ENCODE data around the gene MYLK4.

MYLK4 gene

DNA sequence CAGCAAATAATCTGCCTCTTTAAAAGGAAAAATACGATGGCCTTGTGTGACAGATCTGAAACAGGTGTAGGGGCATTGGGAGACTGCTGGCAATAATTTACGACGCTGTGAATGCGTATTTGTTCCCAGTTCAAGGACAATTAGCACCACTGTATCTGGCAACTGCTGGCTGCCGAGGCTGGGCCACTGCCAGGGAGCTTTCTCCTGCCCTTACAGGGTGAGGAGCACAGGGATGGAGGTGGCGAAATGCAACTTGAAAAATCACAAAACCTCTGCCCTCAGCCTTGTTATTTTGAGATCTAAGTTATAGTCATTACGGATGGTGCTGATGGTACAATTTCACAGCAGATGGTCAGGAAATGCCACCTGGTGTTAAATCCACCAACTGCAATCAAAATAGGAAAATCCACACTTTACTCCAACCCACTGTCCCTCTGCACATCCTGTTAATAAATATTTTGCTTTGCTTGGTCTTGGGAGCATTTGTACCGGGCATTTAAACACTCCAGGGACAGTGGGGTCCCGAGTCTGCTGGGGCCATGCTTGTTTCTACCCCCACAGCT, 6.4 kb downstream of the MYLK4 start:
- Histone ChIP-seq H3K27me3 (ENCODE audit: control insufficient read depth in 1 of 2, insufficient read depth in 2 of 2, low read length in 2 of 2) (no peaks in the 10 kb centered on the region), H3K4me1 (ENCODE audit: control insufficient read depth, insufficient read depth, low read length) (peaks cover 6% of the 10 kb centered on the region), H3K9ac (ENCODE audit: low read length in 2 of 2) (no peak overlapping the region), H3K27ac (ENCODE audit: low read length) (no peak overlapping the region), H3K4me3 (ENCODE audit: low read length in 2 of 2) (peak overlapping the region in 1 of 2 donors; percentile 8), H3K9me3 (ENCODE audit: control insufficient read depth in 2 of 2, low read length in 2 of 2) (no peaks in the 10 kb centered on the region), H3K36me3 (ENCODE audit: control insufficient read depth in 2 of 2, insufficient read depth in 2 of 2, low read length in 2 of 2) (no peaks in the 10 kb centered on the region)

DNA sequence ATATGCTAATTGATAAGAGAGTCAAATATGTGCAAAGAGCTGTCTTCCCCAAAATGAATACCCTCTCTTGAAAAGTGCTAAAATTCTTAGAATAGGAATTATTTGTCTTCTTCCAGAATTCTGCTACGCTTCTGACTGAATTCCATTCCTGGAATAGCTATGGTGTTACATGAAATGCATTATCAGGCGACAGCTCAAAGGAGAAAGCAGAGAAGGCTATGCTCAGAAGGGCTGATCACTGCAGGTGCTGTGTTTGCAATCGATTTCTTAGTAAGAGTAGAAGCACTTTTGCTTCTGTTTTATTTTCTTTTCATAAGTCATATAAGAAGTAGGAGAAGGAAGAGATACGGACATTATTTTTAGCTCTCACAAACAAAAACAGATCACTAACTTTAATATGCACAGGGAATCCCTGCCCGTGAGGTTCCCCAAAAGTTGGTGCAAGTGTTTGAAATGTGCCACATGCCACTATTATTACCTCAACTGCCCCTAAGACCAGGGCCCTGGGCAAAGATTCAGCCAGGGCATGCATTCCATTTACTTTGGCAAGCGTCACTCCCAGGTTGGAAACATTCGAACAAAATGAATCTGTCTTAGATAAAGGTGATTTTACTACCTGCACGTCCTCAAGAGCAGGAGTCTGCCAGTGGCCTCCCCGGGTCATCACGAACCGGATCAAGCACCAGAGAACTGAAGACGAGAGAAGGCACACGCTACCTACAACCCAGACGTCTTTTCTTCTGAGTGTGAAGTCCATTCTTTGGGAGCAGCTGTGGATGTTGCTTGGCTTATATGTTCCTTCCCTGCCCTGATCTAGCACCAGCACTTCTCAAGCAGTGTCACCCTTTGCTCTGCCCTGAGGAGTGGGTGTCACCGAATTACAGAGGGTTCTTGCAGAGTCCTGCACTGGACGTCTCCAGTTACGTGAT, 7.2 kb downstream of the MYLK4 start:
- Histone ChIP-seq H3K4me1 (ENCODE audit: control insufficient read depth, insufficient read depth, low read length) (peaks cover 6% of the 10 kb centered on the region), H3K9me3 (ENCODE audit: control insufficient read depth in 2 of 2, low read length in 2 of 2) (no peaks in the 10 kb centered on the region), H3K27me3 (ENCODE audit: control insufficient read depth in 1 of 2, insufficient read depth in 2 of 2, low read length in 2 of 2) (no peaks in the 10 kb centered on the region), H3K27ac (ENCODE audit: low read length) (no peak overlapping the region), H3K4me3 (ENCODE audit: low read length in 2 of 2) (peak overlapping the region in 1 of 2 donors; percentile 8), H3K36me3 (ENCODE audit: control insufficient read depth in 2 of 2, insufficient read depth in 2 of 2, low read length in 2 of 2) (no peaks in the 10 kb centered on the region), H3K9ac (ENCODE audit: low read length in 2 of 2) (no peak overlapping the region)

DNA sequence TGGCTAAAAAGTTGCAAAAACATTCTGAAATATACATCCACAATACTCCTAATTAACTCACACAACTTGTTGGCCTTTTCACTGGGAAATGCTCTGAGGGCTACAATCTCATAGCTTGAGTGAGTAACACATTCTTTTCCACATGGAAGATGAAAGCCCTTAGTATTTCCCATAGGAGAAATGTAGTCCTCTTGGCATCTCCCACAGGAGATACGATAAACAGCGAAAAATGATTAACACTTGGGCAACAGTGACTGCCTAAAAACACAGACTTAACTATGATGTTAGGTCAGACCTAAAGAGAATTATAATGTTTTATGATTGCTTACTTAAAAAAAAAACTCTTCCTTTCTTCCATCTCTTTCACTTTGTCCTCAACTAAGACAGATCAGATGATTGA, 9.0 kb downstream of the MYLK4 start:
- Histone ChIP-seq H3K27me3 (ENCODE audit: control insufficient read depth in 1 of 2, insufficient read depth in 2 of 2, low read length in 2 of 2) (no peaks in the 10 kb centered on the region), H3K4me3 (ENCODE audit: low read length in 2 of 2) (no peak overlapping the region), H3K27ac (ENCODE audit: low read length) (no peak overlapping the region), H3K4me1 (ENCODE audit: control insufficient read depth, insufficient read depth, low read length) (peaks cover 6% of the 10 kb centered on the region), H3K9me3 (ENCODE audit: control insufficient read depth in 2 of 2, low read length in 2 of 2) (no peaks in the 10 kb centered on the region), H3K9ac (ENCODE audit: low read length in 2 of 2) (no peak overlapping the region), H3K36me3 (ENCODE audit: control insufficient read depth in 2 of 2, insufficient read depth in 2 of 2, low read length in 2 of 2) (no peaks in the 10 kb centered on the region)

DNA sequence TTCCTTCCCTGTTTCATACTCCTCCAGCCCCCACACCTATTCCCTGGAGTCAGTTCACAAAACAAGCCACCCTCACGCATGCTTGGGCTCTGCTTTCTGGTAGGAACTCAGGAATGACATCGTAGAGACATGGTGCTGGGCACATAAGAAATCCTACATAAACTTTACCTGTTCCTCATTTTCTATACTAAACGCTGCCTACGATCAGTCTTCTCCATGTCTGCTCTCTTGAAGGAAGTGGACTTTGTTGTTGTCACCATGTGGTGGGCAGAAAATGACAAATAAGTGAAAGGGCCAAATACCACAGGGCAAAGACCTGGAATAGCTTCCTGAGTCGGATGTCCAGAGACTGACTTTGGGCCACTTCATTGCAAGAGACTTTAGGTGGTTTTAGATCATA, 10.1 kb downstream of the MYLK4 start:
- Histone ChIP-seq H3K27ac (ENCODE audit: low read length) (no peak overlapping the region), H3K9me3 (ENCODE audit: control insufficient read depth in 2 of 2, low read length in 2 of 2) (no peaks in the 10 kb centered on the region), H3K4me1 (ENCODE audit: control insufficient read depth, insufficient read depth, low read length) (peaks cover 6% of the 10 kb centered on the region), H3K4me3 (ENCODE audit: low read length in 2 of 2) (no peak overlapping the region), H3K9ac (ENCODE audit: low read length in 2 of 2) (no peak overlapping the region), H3K27me3 (ENCODE audit: control insufficient read depth in 1 of 2, insufficient read depth in 2 of 2, low read length in 2 of 2) (no peaks in the 10 kb centered on the region), H3K36me3 (ENCODE audit: control insufficient read depth in 2 of 2, insufficient read depth in 2 of 2, low read length in 2 of 2) (no peaks in the 10 kb centered on the region)

DNA sequence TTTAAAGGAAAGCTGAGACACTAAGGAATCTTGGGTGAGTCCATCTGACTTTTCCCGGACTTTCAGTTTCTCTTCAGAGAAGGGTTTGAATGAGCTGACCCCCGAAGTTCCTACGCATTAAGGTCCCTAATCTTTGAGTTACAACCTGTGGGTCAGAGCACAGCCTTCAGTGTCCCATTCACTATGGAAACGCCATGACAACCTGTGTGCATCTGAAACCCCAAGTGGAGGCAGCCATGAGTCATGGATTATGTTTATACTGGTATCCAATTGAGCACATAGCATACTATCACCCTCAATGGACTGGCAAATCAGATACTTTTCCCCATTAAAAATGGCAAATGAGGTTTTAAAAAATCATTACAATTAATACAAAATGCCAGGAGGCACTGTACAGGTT, 11.4 kb downstream of the MYLK4 start:
- Histone ChIP-seq H3K4me3 (ENCODE audit: low read length in 2 of 2) (no peak overlapping the region), H3K27me3 (ENCODE audit: control insufficient read depth in 1 of 2, insufficient read depth in 2 of 2, low read length in 2 of 2) (no peaks in the 10 kb centered on the region), H3K36me3 (ENCODE audit: control insufficient read depth in 2 of 2, insufficient read depth in 2 of 2, low read length in 2 of 2) (no peaks in the 10 kb centered on the region), H3K27ac (ENCODE audit: low read length) (no peak overlapping the region), H3K9me3 (ENCODE audit: control insufficient read depth in 2 of 2, low read length in 2 of 2) (no peaks in the 10 kb centered on the region), H3K9ac (ENCODE audit: low read length in 2 of 2) (no peak overlapping the region), H3K4me1 (ENCODE audit: control insufficient read depth, insufficient read depth, low read length) (peaks cover 10% of the 10 kb centered on the region)

DNA sequence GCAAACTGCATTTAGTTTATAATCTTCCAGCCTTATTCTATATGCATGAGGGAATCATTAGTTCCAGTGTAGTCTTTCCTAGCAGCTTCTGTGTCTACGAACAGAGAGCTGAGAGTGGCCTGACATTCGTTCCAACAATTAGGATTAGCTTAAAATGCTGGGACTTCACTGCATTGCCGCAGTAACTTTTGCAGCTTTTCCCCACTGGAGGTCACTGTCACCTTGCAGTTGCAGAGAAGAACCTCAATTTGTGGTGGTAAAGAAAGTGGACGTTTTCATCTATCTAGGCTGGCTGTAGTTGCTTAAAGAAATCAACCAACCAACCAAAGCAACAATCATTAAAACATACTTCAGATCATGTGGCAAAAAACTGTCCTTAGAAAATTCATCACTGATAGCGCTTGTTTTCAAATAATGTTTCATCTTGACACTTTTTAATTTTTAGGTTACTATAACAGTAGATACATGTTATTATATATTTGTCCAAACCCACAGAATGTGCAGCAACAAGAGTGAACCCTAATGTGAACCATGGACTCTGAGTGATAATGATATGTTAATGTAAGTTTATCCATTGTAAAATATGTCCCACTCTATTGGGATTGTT, 12.2 kb downstream of the MYLK4 start:
- H3K9ac ChIP-seq (ENCODE audit: low read length in 2 of 2) = no peak overlapping the region
- no peak overlapping the region for H3K4me3 ChIP-seq (ENCODE audit: low read length in 2 of 2)
- H3K27me3 ChIP-seq (ENCODE audit: control insufficient read depth in 1 of 2, insufficient read depth in 2 of 2, low read length in 2 of 2) = no peaks in the 10 kb centered on the region
- H3K4me1 ChIP-seq (ENCODE audit: control insufficient read depth, insufficient read depth, low read length) = peaks cover 10% of the 10 kb centered on the region
- no peaks in the 10 kb centered on the region for H3K9me3 ChIP-seq (ENCODE audit: control insufficient read depth in 2 of 2, low read length in 2 of 2)
- H3K27ac ChIP-seq (ENCODE audit: low read length) = no peak overlapping the region
- H3K36me3 ChIP-seq (ENCODE audit: control insufficient read depth in 2 of 2, insufficient read depth in 2 of 2, low read length in 2 of 2) = no peaks in the 10 kb centered on the region

DNA sequence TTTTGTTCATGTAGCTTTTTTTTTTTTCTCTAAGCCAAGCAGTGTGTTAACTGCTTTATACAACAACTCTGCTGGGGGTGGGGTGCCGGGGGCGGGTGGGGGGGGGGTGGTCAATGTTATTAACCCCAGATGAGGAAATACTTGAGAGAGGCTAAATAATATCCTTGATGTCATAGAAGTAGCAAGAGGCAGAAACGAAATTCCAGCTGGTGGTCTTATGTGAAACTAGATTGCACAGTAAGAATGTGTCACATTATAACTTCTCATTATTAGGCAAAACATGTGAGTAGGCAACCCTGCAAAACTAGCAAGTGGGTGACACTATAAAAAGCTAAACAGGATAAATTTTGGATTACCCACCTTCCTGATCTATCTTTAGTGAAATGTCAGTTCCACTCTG, 12.8 kb downstream of the MYLK4 start:
- H3K36me3 ChIP-seq (ENCODE audit: control insufficient read depth in 2 of 2, insufficient read depth in 2 of 2, low read length in 2 of 2) = no peaks in the 10 kb centered on the region
- H3K27ac ChIP-seq (ENCODE audit: low read length) = no peak overlapping the region
- no peak overlapping the region for H3K9ac ChIP-seq (ENCODE audit: low read length in 2 of 2)
- H3K4me3 ChIP-seq (ENCODE audit: low read length in 2 of 2) = no peak overlapping the region
- H3K9me3 ChIP-seq (ENCODE audit: control insufficient read depth in 2 of 2, low read length in 2 of 2) = no peaks in the 10 kb centered on the region
- no peaks in the 10 kb centered on the region for H3K27me3 ChIP-seq (ENCODE audit: control insufficient read depth in 1 of 2, insufficient read depth in 2 of 2, low read length in 2 of 2)
- peaks cover 13% of the 10 kb centered on the region for H3K4me1 ChIP-seq (ENCODE audit: control insufficient read depth, insufficient read depth, low read length)

DNA sequence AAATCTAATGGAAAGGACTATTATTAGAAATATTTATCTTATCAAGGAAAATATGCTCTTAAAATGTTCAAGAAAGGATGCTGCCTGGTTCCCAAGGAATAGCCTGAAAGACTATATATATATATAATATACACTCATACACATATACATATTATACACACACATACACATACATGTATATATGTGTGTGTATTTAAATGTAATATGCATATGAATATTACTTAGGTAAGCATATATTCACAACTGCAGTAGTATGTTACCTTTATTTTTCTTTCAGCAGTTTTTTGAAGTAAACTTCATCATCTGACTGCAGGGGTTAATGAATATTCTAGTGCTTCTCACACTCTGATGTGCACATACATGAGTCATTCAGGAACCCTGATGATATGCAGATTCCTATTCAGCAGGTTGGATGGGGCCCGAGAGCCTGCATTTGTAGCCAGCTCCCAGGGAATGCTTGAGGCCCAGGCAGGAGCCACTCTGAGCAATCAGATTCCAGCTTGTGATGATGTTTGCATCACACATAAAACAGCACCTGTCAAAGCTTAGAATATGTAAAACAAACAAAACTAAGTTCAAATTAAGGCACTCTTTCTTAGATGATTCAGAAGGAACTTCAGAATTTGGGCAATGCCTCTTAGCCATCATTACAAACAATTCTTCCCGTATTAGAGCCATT, 16.1 kb downstream of the MYLK4 start:
- H3K4me3 ChIP-seq (ENCODE audit: low read length in 2 of 2) = no peak overlapping the region
- H3K9ac ChIP-seq (ENCODE audit: low read length in 2 of 2) = no peak overlapping the region
- peaks cover 22% of the 10 kb centered on the region for H3K4me1 ChIP-seq (ENCODE audit: control insufficient read depth, insufficient read depth, low read length)
- no peaks in the 10 kb centered on the region for H3K9me3 ChIP-seq (ENCODE audit: control insufficient read depth in 2 of 2, low read length in 2 of 2)
- no peaks in the 10 kb centered on the region for H3K27me3 ChIP-seq (ENCODE audit: control insufficient read depth in 1 of 2, insufficient read depth in 2 of 2, low read length in 2 of 2)
- H3K36me3 ChIP-seq (ENCODE audit: control insufficient read depth in 2 of 2, insufficient read depth in 2 of 2, low read length in 2 of 2) = no peaks in the 10 kb centered on the region
- no peak overlapping the region for H3K27ac ChIP-seq (ENCODE audit: low read length)

DNA sequence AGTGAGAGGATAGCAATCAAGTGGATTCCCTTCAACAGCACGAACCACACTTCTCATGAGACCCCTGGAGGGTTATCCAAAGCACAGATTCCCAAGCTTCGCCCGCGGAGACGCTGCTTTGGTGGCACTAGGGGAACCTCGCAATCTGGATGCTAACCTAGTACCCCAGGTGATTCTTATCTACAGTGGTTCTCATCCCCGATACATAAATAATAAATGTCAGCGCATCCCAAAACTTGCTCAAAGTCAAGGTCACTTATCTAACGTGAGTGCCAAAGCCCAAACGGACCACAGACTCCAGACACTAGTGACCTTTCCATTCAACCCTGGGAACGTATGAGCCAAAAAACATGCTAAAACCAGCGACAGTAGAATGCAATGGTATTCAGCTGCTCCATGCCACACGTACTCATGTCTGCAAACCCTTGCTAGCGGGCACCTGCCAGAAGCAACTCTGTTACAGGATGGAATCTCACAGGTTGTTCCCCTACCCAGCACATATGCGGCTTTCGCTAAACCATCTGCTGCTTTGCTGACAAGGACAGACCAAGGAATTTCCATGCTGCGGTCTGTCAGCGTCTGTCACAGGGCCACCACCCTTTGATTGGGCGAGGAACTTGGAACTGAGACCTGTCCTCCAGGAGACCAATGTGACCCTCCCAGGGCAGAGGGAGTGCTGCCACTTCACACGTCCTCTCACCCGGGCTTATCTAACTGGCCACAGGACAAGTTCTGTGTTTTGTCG, 16.8 kb downstream of the MYLK4 start:
- Histone ChIP-seq H3K9me3 (ENCODE audit: control insufficient read depth in 2 of 2, low read length in 2 of 2) (no peaks in the 10 kb centered on the region), H3K27me3 (ENCODE audit: control insufficient read depth in 1 of 2, insufficient read depth in 2 of 2, low read length in 2 of 2) (no peaks in the 10 kb centered on the region), H3K4me1 (ENCODE audit: control insufficient read depth, insufficient read depth, low read length) (peaks cover 22% of the 10 kb centered on the region), H3K27ac (ENCODE audit: low read length) (no peak overlapping the region), H3K9ac (ENCODE audit: low read length in 2 of 2) (no peak overlapping the region), H3K4me3 (ENCODE audit: low read length in 2 of 2) (no peak overlapping the region), H3K36me3 (ENCODE audit: control insufficient read depth in 2 of 2, insufficient read depth in 2 of 2, low read length in 2 of 2) (no peaks in the 10 kb centered on the region)

DNA sequence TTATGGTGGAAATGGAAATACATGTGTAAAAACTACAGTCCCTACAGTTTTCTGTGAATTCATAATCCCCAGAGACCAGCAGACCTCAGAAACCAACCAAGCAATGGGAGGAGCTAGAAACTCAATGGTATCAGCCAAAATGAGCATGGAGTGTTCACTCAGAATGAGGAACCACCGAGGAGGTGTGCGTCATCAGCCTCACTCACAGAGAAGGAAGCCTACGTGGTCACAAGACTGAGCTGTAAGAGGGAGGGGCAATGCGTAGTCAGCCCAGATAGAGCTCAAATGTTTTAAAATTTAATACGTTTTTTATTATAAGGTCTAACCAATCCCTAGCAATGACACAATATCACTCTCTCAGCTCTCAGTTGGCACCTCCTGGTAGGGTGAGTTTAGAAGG, 17.4 kb downstream of the MYLK4 start:
- no peak overlapping the region for H3K27ac ChIP-seq (ENCODE audit: low read length)
- H3K9ac ChIP-seq (ENCODE audit: low read length in 2 of 2) = no peak overlapping the region

More for the DNA sequence above, 17.4 kb downstream of the MYLK4 start:
- H3K4me1 ChIP-seq (ENCODE audit: control insufficient read depth, insufficient read depth, low read length) = peaks cover 22% of the 10 kb centered on the region
- no peaks in the 10 kb centered on the region for H3K36me3 ChIP-seq (ENCODE audit: control insufficient read depth in 2 of 2, insufficient read depth in 2 of 2, low read length in 2 of 2)
- no peaks in the 10 kb centered on the region for H3K9me3 ChIP-seq (ENCODE audit: control insufficient read depth in 2 of 2, low read length in 2 of 2)
- H3K4me3 ChIP-seq (ENCODE audit: low read length in 2 of 2) = no peak overlapping the region
- no peaks in the 10 kb centered on the region for H3K27me3 ChIP-seq (ENCODE audit: control insufficient read depth in 1 of 2, insufficient read depth in 2 of 2, low read length in 2 of 2)
